Measurements from ENCODE around the gene ZNF683.
A peak's percentile ranks its signal among the peaks of the same experiment; 100 is the strongest.

The ZNF683 gene

GRCh38 chr1:26360807-26361604, 11.5 kb downstream of the ZNF683 start:
- H3K27ac ChIP-seq (ENCODE audit: insufficient read depth, low read length, poor library complexity, severe bottlenecking) = no peak overlapping the region
- peak overlapping the region; percentile 57 for H3K4me3 ChIP-seq (ENCODE audit: insufficient read depth, low read depth, low read length, poor library complexity, severe bottlenecking)
- no peaks in the 10 kb centered on the region for H3K9me3 ChIP-seq (ENCODE audit: control insufficient read depth, low read length)
- H3K36me3 ChIP-seq (ENCODE audit: control insufficient read depth, insufficient read depth, low read length) = no peaks in the 10 kb centered on the region
- H3K27me3 ChIP-seq (replicated peaks; ENCODE audit: control insufficient read depth, insufficient read depth, low read length, poor library complexity, severe bottlenecking) = peaks cover 3% of the 10 kb centered on the region
- DNase-seq = no peak
- peaks cover 40% of the 10 kb centered on the region for H3K4me1 ChIP-seq (ENCODE audit: control insufficient read depth, insufficient read depth, low read length, poor library complexity, severe bottlenecking)

GRCh38 chr1:26359981-26360806, 12.4 kb downstream of the ZNF683 start:
- Histone ChIP-seq H3K36me3 (ENCODE audit: control insufficient read depth, insufficient read depth, low read length) (no peaks in the 10 kb centered on the region), H3K4me1 (ENCODE audit: control insufficient read depth, insufficient read depth, low read length, poor library complexity, severe bottlenecking) (peaks cover 40% of the 10 kb centered on the region), H3K27me3 (replicated peaks; ENCODE audit: control insufficient read depth, insufficient read depth, low read length, poor library complexity, severe bottlenecking) (peaks cover 3% of the 10 kb centered on the region), H3K27ac (ENCODE audit: insufficient read depth, low read length, poor library complexity, severe bottlenecking) (peak overlapping the region; percentile 35), H3K4me3 (ENCODE audit: insufficient read depth, low read depth, low read length, poor library complexity, severe bottlenecking) (peak overlapping the region; percentile 57), H3K9me3 (ENCODE audit: control insufficient read depth, low read length) (no peaks in the 10 kb centered on the region)
- DNase-seq = peak; percentile 40 to 70 (median 43)

GRCh38 chr1:26358411-26359384, 13.9 kb downstream of the ZNF683 start:
- Histone ChIP-seq H3K27ac (ENCODE audit: insufficient read depth, low read length, poor library complexity, severe bottlenecking) (peak overlapping the region; percentile 0), H3K9me3 (ENCODE audit: control insufficient read depth, low read length) (no peaks in the 10 kb centered on the region), H3K4me3 (ENCODE audit: insufficient read depth, low read depth, low read length, poor library complexity, severe bottlenecking) (no peak overlapping the region), H3K36me3 (ENCODE audit: control insufficient read depth, insufficient read depth, low read length) (no peaks in the 10 kb centered on the region), H3K4me1 (ENCODE audit: control insufficient read depth, insufficient read depth, low read length, poor library complexity, severe bottlenecking) (peaks cover 37% of the 10 kb centered on the region), H3K27me3 (replicated peaks; ENCODE audit: control insufficient read depth, insufficient read depth, low read length, poor library complexity, severe bottlenecking) (peaks cover 3% of the 10 kb centered on the region)
- DNase-seq = peak; percentile 68 to 82 (median 70)

DNA sequence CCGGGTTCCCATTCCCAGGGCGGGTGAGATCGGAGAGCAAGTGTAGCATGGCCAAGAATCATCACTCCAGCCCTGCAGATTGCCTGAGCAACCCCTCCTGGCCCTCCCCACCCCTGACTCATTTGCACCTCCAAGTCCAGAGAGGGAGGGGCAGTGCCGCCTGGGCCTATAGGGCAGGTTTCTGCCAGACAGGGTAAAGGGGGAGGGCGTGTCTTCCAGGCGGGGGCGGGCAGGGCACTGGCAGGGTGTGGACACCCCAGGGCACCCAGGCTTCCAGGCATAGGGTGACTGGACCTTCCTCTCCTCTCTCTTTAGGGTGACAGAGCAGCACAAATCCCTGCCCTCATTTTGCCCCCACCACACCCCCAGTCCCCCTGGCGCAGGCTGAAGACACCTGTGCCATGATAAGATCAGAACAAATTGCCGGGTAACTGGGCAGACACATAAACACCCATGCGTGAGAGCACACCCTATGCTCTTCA, 15.4 kb downstream of the ZNF683 start:
- Histone ChIP-seq H3K4me3 (ENCODE audit: insufficient read depth, low read depth, low read length, poor library complexity, severe bottlenecking) (no peak overlapping the region), H3K9me3 (ENCODE audit: control insufficient read depth, low read length) (no peaks in the 10 kb centered on the region), H3K27ac (ENCODE audit: insufficient read depth, low read length, poor library complexity, severe bottlenecking) (no peak overlapping the region), H3K36me3 (ENCODE audit: control insufficient read depth, insufficient read depth, low read length) (no peaks in the 10 kb centered on the region), H3K27me3 (replicated peaks; ENCODE audit: control insufficient read depth, insufficient read depth, low read length, poor library complexity, severe bottlenecking) (peaks cover 3% of the 10 kb centered on the region), H3K4me1 (ENCODE audit: control insufficient read depth, insufficient read depth, low read length, poor library complexity, severe bottlenecking) (peaks cover 26% of the 10 kb centered on the region)
- DNase-seq = no peak

GRCh38 chr1:26356106-26356505, 16.4 kb downstream of the ZNF683 start:
- peaks cover 26% of the 10 kb centered on the region for H3K4me1 ChIP-seq (ENCODE audit: control insufficient read depth, insufficient read depth, low read length, poor library complexity, severe bottlenecking)
- no peak overlapping the region for H3K4me3 ChIP-seq (ENCODE audit: insufficient read depth, low read depth, low read length, poor library complexity, severe bottlenecking)
- peaks cover 3% of the 10 kb centered on the region for H3K27me3 ChIP-seq (replicated peaks; ENCODE audit: control insufficient read depth, insufficient read depth, low read length, poor library complexity, severe bottlenecking)
- H3K9me3 ChIP-seq (ENCODE audit: control insufficient read depth, low read length) = no peaks in the 10 kb centered on the region
- H3K27ac ChIP-seq (ENCODE audit: insufficient read depth, low read length, poor library complexity, severe bottlenecking) = no peak overlapping the region
- H3K36me3 ChIP-seq (ENCODE audit: control insufficient read depth, insufficient read depth, low read length) = no peaks in the 10 kb centered on the region
- no peak for DNase-seq

- peaks cover under 1% of the 10 kb centered on the region for H3K27me3 ChIP-seq (replicated peaks; ENCODE audit: control insufficient read depth, insufficient read depth, low read length, poor library complexity, severe bottlenecking)
- H3K4me1 ChIP-seq (ENCODE audit: control insufficient read depth, insufficient read depth, low read length, poor library complexity, severe bottlenecking) = peaks cover 17% of the 10 kb centered on the region
These were observed 17.6 kb downstream of the ZNF683 start for GRCh38 chr1:26354972-26355371.

GRCh38 chr1:26353976-26354820, 18.4 kb downstream of the ZNF683 start, which contains the start of gene CRYBG2:
CRYBG2 (minus strand) TSS chr1:26354130; CDS start chr1:26346657, 7,473 bp downstream.
- no peak within 1 kb of the TSS for H3K27ac ChIP-seq (ENCODE audit: insufficient read depth, low read length, poor library complexity, severe bottlenecking)
- no peaks in the 10 kb centered on the region for H3K36me3 ChIP-seq (ENCODE audit: control insufficient read depth, insufficient read depth, low read length)
- no peaks in the 10 kb centered on the region for H3K27me3 ChIP-seq (replicated peaks; ENCODE audit: control insufficient read depth, insufficient read depth, low read length, poor library complexity, severe bottlenecking)
- H3K4me3 ChIP-seq (ENCODE audit: insufficient read depth, low read depth, low read length, poor library complexity, severe bottlenecking) = no peak within 1 kb of the TSS
- H3K4me1 ChIP-seq (ENCODE audit: control insufficient read depth, insufficient read depth, low read length, poor library complexity, severe bottlenecking) = peaks cover 10% of the 10 kb centered on the region
- no peaks in the 10 kb centered on the region for H3K9me3 ChIP-seq (ENCODE audit: control insufficient read depth, low read length)
- no peak for DNase-seq

More at GRCh38 chr1:26354972-26355371, 17.6 kb downstream of the ZNF683 start:
- no peaks in the 10 kb centered on the region for H3K36me3 ChIP-seq (ENCODE audit: control insufficient read depth, insufficient read depth, low read length)
- DNase-seq = no peak
- no peak overlapping the region for H3K4me3 ChIP-seq (ENCODE audit: insufficient read depth, low read depth, low read length, poor library complexity, severe bottlenecking)
- no peaks in the 10 kb centered on the region for H3K9me3 ChIP-seq (ENCODE audit: control insufficient read depth, low read length)
- no peak overlapping the region for H3K27ac ChIP-seq (ENCODE audit: insufficient read depth, low read length, poor library complexity, severe bottlenecking)

- Histone ChIP-seq H3K9me3 (ENCODE audit: control insufficient read depth, low read length) (no peaks in the 10 kb centered on the region), H3K4me3 (ENCODE audit: insufficient read depth, low read depth, low read length, poor library complexity, severe bottlenecking) (no peak overlapping the region), H3K27ac (ENCODE audit: insufficient read depth, low read length, poor library complexity, severe bottlenecking) (no peak overlapping the region), H3K27me3 (replicated peaks; ENCODE audit: control insufficient read depth, insufficient read depth, low read length, poor library complexity, severe bottlenecking) (no peaks in the 10 kb centered on the region), H3K4me1 (ENCODE audit: control insufficient read depth, insufficient read depth, low read length, poor library complexity, severe bottlenecking) (peaks cover 1% of the 10 kb centered on the region), H3K36me3 (ENCODE audit: control insufficient read depth, insufficient read depth, low read length) (no peaks in the 10 kb centered on the region)
- no peak for DNase-seq
These were observed 19.2 kb downstream of the ZNF683 start for GRCh38 chr1:26353210-26353859.

All from effector memory CD4-positive, alpha-beta T cell (primary cell).